Stimulated activated CD4-positive, alpha-beta T cell treated with anti-CD3 and anti-CD28 coated beads, Interleukin-2, amount 100 ng/mL, for 48 hours (primary cell): ENCODE data around the gene JAK3.

ENCODE experiments used
- DNase-seq, 2 donors: peaks; one replicate each; pipeline ENCODE4 v3.0.0-alpha.2; 2020

The JAK3 gene

GRCh38 chr19:17837972-17838371 is 9.8 kb downstream of the JAK3 start:
- no peak for DNase-seq

- DNase-seq = no peak
Measured at GRCh38 chr19:17836530-17836929, 11.3 kb downstream of the JAK3 start.

- DNase-seq = no peak
Measured at GRCh38 chr19:17835182-17836006, 12.4 kb downstream of the JAK3 start.

- no peak for DNase-seq
Measured at GRCh38 chr19:17834350-17835181, 13.2 kb downstream of the JAK3 start.

GRCh38 chr19:17832443-17833208 is 15.2 kb downstream of the JAK3 start:
- DNase-seq = no peak

GRCh38 chr19:17831419-17831888 is 16.3 kb downstream of the JAK3 start:
- no peak for DNase-seq

GRCh38 chr19:17830567-17831418 is 17.0 kb downstream of the JAK3 start:
- peak; percentile 54 to 67 for DNase-seq

- DNase-seq = no peak
Measured at GRCh38 chr19:17829855-17830566, 17.8 kb downstream of the JAK3 start.

- no peak for DNase-seq
Measured at GRCh38 chr19:17826508-17827056, 21.2 kb downstream of the JAK3 start.

GRCh38 chr19:17824339-17824738 is 23.4 kb downstream of the JAK3 start:
- DNase-seq = no peak

- DNase-seq = no peak
Measured at GRCh38 chr19:17821190-17821589, 26.6 kb downstream of the JAK3 start, which contains the start of gene INSL3. Gene INSL3, minus strand, starts transcription at chr19:17821519. Its CDS starts 13 bp downstream, at chr19:17821506.

- DNase-seq = no peak
Measured at GRCh38 chr19:17817668-17818363, 30.0 kb downstream of the JAK3 start.

GRCh38 chr19:17812099-17812498 is 35.7 kb downstream of the JAK3 start:
- no peak for DNase-seq

GRCh38 chr19:17811681-17812080 is 36.1 kb downstream of the JAK3 start:
- DNase-seq = no peak

- no peak for DNase-seq
Measured at GRCh38 chr19:17811103-17811502, 36.7 kb downstream of the JAK3 start.

- no peak for DNase-seq
Measured at GRCh38 chr19:17807731-17808316, 40.0 kb downstream of the JAK3 start.

- no peak for DNase-seq
Measured at GRCh38 chr19:17806945-17807344, 40.8 kb downstream of the JAK3 start.

- DNase-seq = no peak
Measured at GRCh38 chr19:17805427-17805826, 42.4 kb downstream of the JAK3 start.

- no peak for DNase-seq
Measured at GRCh38 chr19:17803264-17803896, 44.4 kb downstream of the JAK3 start.
